Subcutaneous adipose tissue (tissue), 4 donors: ENCODE data around the gene PCSK5. TPM values are rescaled to one million over a fixed set of nuclear protein-coding genes. Genes with fewer than 3 reads are reported as not detected.

Experiments used
- total RNA-seq, 4 donors: library from RNA; depleted of rRNA; stranded (reverse); fragments of >200 nt; gene quantifications; one replicate each; pipeline ENCODE4 v1.1.0, GENCODE V29; 2016
- TF ChIP-seq, protein P1 (sequence below): fragments of 450-650 bp; IDR thresholded peaks from one replicate; pipeline ENCODE4 v1.5.1; 2016; ENCODE audit warnings: low read depth, mild to moderate bottlenecking, control low read depth, antibody characterized with exemption, moderate library complexity

PCSK5 gene
- total RNA-seq, 4 donors from 2014 or later = 18.4 to 36.4 (median 20.1) TPM

DNA sequence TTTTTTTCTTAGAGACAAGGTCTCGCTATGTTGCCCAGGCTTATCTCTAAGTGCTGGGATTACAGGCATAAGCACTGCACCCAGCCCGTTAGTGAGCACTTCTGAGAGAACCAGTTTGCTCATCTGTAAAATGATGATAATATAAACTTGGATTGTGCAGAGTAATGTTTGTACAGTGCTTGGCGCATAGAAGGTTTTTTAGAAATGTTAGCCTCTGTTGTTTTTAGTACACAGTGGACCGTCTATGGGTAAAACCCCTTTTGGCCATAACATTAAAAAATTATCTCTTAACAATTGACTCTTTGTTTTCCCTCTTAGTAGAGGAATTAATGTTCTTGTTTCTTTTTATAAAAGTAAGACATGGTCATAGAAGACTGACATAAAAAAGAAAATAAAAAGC is 202.1 kb downstream of the PCSK5 start:
- TF ChIP-seq, protein P1, sequence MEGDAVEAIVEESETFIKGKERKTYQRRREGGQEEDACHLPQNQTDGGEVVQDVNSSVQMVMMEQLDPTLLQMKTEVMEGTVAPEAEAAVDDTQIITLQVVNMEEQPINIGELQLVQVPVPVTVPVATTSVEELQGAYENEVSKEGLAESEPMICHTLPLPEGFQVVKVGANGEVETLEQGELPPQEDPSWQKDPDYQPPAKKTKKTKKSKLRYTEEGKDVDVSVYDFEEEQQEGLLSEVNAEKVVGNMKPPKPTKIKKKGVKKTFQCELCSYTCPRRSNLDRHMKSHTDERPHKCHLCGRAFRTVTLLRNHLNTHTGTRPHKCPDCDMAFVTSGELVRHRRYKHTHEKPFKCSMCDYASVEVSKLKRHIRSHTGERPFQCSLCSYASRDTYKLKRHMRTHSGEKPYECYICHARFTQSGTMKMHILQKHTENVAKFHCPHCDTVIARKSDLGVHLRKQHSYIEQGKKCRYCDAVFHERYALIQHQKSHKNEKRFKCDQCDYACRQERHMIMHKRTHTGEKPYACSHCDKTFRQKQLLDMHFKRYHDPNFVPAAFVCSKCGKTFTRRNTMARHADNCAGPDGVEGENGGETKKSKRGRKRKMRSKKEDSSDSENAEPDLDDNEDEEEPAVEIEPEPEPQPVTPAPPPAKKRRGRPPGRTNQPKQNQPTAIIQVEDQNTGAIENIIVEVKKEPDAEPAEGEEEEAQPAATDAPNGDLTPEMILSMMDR = no peak

DNA sequence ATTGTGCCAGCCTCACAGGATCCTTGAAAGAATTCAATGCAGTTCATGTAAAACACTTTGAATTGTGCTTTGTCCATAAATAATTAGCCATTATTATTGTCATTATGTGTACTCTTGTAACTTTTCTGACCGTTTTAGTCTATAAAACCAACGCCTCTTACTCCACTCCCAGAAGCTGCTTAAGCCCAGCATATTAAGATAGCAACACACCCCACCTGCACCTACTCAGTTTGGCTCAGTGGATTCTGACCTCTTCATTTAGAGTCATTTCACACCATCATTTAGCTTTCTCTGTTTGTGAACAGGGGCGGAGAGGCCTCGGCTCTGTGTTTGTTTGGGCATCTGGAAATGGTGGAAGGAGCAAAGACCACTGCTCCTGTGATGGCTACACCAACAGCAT is 205.1 kb downstream of the PCSK5 start:
- TF ChIP-seq, protein P1 = no peak

DNA sequence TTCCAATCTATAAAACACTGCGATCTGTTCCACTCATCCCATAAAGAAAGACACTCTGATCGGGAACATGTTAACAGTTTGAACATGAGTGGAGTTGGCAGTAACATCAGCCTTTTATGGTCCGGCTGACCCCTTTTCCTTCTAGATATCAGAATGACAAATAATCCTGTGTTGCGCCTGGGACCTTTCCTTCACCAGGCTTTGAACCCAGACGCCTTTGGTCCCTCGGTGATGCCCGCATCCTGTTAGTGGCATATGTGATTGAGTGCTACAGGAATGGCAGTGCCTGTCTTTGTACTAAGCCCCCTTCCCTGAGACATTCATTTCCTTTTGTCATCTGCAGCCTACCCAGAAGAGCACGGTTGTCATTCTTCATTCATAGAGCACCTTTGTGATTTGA is 209.0 kb downstream of the PCSK5 start:
- TF ChIP-seq, protein P1 = no peak

DNA sequence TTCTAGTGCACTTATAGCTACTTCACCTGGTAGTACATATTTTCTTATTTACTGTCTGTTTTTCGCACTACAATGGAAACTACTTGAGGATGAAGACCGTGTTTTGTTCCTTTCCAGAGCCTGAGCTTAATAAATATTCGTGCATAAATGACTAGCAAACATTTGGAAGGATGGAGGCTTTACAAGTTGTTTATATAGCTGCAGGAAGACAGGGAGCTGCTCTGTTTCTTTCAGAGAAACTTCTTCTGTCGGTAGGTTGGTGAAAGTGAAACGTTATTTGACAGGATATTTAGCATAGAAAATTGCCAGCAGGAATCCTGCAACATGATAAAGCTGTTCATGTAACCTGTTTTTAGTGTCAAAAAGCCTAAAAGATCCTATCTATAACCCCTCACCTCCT is 210.6 kb downstream of the PCSK5 start:
- TF ChIP-seq, protein P1 = no peak

DNA sequence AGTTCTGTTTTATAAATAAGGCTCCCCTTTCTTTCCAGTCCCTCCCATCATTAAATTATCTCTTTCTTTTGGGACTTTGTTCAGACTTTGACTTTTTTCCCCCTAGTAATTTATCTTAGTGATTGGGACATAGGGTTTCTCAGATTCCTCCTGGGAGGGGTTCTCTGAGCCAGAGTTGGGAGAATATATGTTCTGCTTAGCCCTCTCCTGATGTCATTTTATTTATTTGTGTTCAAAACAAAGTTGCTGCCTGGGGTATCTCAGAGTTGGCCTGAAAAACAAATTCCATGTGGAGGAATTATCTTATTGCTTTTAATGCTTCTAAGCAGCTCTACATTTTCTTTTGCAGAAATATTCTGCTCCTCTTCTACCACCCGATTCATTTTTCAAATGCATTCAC is 211.0 kb downstream of the PCSK5 start:
- TF ChIP-seq, protein P1 = no peak

DNA sequence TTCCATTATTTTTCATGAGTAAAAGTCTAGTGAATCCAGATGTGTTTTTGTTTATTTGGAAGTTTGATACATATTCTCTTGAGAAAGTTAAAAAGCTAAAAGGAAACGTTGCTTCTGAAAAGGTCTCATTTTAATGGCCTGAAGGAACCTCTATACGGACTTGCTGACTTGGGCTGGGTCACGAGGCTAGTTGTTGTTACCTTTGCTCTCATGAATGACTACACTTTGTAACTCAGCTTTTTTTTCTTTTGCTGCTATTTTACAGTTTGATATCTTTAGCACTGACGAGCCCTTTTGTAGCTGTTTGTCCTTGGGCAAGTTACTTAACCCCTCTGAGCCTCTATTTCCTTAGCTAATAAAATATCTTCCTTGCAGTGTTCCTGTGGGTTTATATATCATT is 211.5 kb downstream of the PCSK5 start:
- TF ChIP-seq, protein P1 = no peak

DNA sequence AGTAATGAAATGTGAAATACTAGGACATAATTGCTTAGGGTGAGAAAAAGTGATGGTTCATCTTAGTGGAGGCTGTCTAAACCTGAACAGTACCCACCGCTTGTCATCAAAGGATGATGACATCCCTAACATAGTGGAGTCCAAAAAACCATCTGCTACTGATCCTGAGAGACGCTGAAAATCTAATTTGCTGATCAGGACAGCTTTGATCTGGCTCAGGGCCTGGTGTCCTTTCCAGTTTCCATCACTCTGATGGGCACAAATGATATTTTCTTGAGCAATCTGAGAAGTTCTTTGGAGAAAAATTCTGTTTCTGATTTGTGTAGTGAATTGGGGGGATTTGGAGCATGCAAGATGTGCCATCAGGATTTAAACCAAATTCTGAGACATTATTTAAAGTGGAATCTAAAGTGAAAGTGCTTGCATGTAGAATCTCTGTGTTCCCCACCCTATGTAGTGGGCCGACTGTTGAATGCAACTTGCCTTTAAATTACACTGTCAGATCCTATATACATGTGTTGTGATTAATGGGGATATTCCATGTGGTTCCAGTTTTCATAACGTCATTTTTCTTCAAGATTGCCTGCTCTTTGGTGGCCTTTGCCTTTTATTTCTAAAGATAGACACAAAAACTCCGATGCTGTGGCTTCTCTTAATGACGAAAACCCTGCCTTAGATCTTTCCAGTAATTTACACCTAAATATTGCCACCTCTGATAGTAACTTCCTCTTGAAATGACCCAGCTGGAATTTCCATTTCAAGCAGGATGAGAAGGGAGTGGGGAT is 213.2 kb downstream of the PCSK5 start:
- TF ChIP-seq, protein P1 = no peak
